Thyroid gland (tissue), 4 donors: ENCODE measurements around the gene ANTXR2. TPM values are rescaled to one million over a fixed set of nuclear protein-coding genes. Genes with fewer than 3 reads are reported as not detected.
A peak's percentile ranks its signal among the peaks of the same experiment; 100 is the strongest.

Experiments used
- DNase-seq, 2 donors: peaks; one replicate each; pipeline ENCODE4 v3.0.0-alpha.2; 2019
- H3K27ac ChIP-seq, 3 donors: fragments of 200-600 bp; sonication (generic); 1 replicate in 2 of 3; 2 replicates in 1 of 3; pipeline ENCODE4 v1.5.1; 2016 to 2019; ENCODE audit warnings: mild to moderate bottlenecking in 1 of 3, moderate library complexity in 1 of 3
- H3K27me3 ChIP-seq: fragments of 200-600 bp; sonication (generic); one replicate; pipeline ENCODE4 v1.5.1; 2019
- H3K36me3 ChIP-seq, 2 donors: fragments of 200-600 bp; sonication (generic); one replicate each; pipeline ENCODE4 v1.5.1; 2016 to 2019
- H3K4me1 ChIP-seq, 2 donors: fragments of 200-600 bp; sonication (generic); one replicate each; pipeline ENCODE4 v1.5.1; 2017 to 2019
- H3K4me3 ChIP-seq, 3 donors: fragments of 200-600 bp; sonication (generic); replicated peaks in 1 of 3; 1 replicate in 2 of 3; 2 replicates in 1 of 3; pipeline ENCODE4 v1.5.1; 2016; ENCODE audit warnings: mild to moderate bottlenecking in 1 of 3
- H3K9me3 ChIP-seq: fragments of 200-600 bp; sonication (generic); one replicate; pipeline ENCODE4 v1.5.1; 2017
- POLR2A ChIP-seq, 2 donors: fragments of 450-650 bp; IDR thresholded peaks; one replicate each; pipeline ENCODE4 v1.6.1; 2017; ENCODE audit warnings: antibody characterized with exemption in 2 of 2, mild to moderate bottlenecking in 2 of 2, moderate library complexity in 1 of 2
- WGBS, 2 donors: methylation state at CpG; one replicate each; pipeline ENCODE4 v1.1.5; 2017; 5-methylcytosine and 5-hydroxymethylcytosine counted together
- intact Hi-C: fragments of 100-400 bp; cut with DNase I; formaldehyde crosslinking; loops from one replicate; pipeline ENCODE4 v1.15.1; 2023
- total RNA-seq, 4 donors: library from RNA; depleted of rRNA; stranded (reverse); fragments of >200 nt; gene quantifications; one replicate each; pipeline ENCODE4 v1.2.3, GENCODE V29; 2016
- TF ChIP-seq, protein P1 (sequence below), 6 experiments: fragments of 200-600 bp in 3 of 6; fragments of 450-650 bp in 3 of 6; sonication (generic) in 3 of 6; IDR thresholded peaks; one replicate each; pipeline ENCODE4 v1.5.1; 2016 to 2019; ENCODE audit warnings: antibody characterized with exemption in 6 of 6, mild to moderate bottlenecking in 2 of 6, inconsistent platforms in 1 of 6, moderate library complexity in 1 of 6

ANTXR2 gene
- total RNA-seq, 4 donors from 2014 or later: 21.2 to 46.1 (median 24.3) TPM

DNA sequence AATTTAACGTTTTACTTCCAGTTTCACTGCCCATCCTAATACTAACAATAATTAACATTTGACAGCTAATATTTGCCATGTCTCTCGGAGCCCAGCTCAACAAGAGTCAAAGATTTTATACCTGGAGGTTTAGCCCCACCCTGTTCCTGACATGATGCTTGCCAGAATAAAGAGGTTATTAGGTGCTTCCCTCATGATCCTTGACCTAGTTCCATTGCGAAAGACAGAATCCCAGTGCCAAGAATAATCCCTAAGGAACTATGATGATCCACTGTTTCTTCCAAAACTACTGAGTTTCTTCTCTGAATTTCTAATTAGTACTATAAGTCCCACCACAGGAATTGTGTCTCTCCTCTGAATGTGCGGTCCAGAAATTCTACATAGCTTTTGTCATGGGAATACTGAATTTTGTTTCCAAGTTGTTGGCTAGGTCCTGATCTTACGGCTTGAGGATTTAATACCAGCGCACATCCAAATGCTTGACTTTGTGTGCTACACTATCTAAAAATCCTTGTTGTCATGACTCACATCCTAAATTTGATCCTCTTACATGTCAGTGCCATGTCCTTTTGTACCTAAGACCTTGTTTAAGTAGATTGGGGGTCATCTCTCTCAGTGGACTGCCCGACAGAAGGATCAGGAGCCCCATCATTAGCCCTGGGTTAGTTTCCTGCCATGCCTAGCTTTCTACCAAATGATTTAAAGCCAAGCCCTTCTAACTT, 23.1 kb downstream of the ANTXR2 start:
- WGBS, 2 donors: 75 to 82% methylated on average over 7 of the region's 7 CpGs
- no peaks in the 10 kb centered on the region for H3K36me3 ChIP-seq
- H3K9me3 ChIP-seq: no peaks in the 10 kb centered on the region
- DNase-seq: no peak
- peaks cover 0 to 7% of the 10 kb centered on the region in 2 donors for H3K4me1 ChIP-seq
- no peak overlapping the region for H3K27ac ChIP-seq
- H3K4me3 ChIP-seq: no peak overlapping the region
- intact Hi-C loops: no loop called here
- H3K27me3 ChIP-seq: no peaks in the 10 kb centered on the region
- TF ChIP-seq, protein P1, sequence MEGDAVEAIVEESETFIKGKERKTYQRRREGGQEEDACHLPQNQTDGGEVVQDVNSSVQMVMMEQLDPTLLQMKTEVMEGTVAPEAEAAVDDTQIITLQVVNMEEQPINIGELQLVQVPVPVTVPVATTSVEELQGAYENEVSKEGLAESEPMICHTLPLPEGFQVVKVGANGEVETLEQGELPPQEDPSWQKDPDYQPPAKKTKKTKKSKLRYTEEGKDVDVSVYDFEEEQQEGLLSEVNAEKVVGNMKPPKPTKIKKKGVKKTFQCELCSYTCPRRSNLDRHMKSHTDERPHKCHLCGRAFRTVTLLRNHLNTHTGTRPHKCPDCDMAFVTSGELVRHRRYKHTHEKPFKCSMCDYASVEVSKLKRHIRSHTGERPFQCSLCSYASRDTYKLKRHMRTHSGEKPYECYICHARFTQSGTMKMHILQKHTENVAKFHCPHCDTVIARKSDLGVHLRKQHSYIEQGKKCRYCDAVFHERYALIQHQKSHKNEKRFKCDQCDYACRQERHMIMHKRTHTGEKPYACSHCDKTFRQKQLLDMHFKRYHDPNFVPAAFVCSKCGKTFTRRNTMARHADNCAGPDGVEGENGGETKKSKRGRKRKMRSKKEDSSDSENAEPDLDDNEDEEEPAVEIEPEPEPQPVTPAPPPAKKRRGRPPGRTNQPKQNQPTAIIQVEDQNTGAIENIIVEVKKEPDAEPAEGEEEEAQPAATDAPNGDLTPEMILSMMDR (IDR thresholded peaks at IDR 0.05): no peak
- no peak for TF ChIP-seq POLR2A (IDR thresholded peaks at IDR 0.05)

DNA sequence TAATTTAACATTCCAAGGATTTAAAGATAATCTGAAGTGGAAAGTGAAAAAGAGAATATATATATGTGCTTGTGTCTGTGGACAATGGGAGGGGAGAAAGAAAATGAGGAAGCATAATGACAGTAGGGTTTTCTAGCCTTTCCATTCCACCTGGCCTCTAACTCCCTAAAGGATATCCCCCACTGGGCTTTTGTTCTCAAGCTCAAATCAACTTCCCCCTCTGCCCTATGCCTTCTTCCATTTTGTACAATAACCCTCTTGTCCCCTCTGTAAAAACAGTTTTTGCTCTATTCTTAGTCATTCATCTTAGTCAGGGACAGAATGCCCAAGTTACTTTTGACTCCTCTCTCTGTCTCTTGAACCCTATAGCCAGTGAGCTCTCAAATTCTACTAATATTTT, 23.6 kb downstream of the ANTXR2 start:
- H3K4me3 ChIP-seq: no peak overlapping the region
- peaks cover 0 to 7% of the 10 kb centered on the region in 2 donors for H3K4me1 ChIP-seq
- H3K9me3 ChIP-seq: no peaks in the 10 kb centered on the region
- H3K27me3 ChIP-seq: no peaks in the 10 kb centered on the region
- no peaks in the 10 kb centered on the region for H3K36me3 ChIP-seq
- no peak overlapping the region for H3K27ac ChIP-seq
- DNase-seq: no peak
- intact Hi-C loops: no loop called here
- no peak for TF ChIP-seq POLR2A (IDR thresholded peaks at IDR 0.05)
- TF ChIP-seq, protein P1 (IDR thresholded peaks at IDR 0.05): no peak

DNA sequence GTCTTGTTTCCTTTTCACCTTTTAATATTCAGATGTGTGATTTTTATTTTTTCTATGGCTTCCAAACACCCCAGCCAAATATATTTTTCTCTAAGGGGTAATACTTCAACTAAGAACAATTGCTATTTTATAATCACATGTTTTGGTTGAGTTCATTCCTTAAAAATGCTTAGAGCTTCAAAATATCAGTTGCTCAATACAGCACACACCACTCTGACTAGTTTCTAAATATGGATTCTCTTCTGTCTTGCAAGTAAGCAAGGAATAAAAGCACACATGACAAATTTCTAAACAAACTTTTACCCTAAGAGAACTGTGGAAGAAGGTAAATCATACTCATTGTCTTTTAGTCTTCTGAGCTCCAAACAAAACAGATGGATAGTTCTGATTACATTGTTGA, 27.2 kb downstream of the ANTXR2 start:
- Histone ChIP-seq H3K4me3 (no peak overlapping the region), H3K27me3 (no peaks in the 10 kb centered on the region), H3K4me1 (peaks cover 0 to 7% of the 10 kb centered on the region in 2 donors), H3K9me3 (no peaks in the 10 kb centered on the region), H3K27ac (peak overlapping the region in 1 of 3 donors; percentile 11), H3K36me3 (no peaks in the 10 kb centered on the region)
- intact Hi-C loops: no loop called here
- DNase-seq: no peak
- TF ChIP-seq, protein P1 (IDR thresholded peaks at IDR 0.05): no peak
- TF ChIP-seq POLR2A (IDR thresholded peaks at IDR 0.05): no peak

GRCh38 chr4:80043541-80043940, 29.5 kb downstream of the ANTXR2 start:
- TF ChIP-seq, protein P1 (IDR thresholded peaks at IDR 0.05): no peak
- TF ChIP-seq POLR2A (IDR thresholded peaks at IDR 0.05): no peak

GRCh38 chr4:80042821-80043220, 30.2 kb downstream of the ANTXR2 start:
- H3K4me1 ChIP-seq: peaks cover 0 to 7% of the 10 kb centered on the region in 2 donors
- no peaks in the 10 kb centered on the region for H3K9me3 ChIP-seq
- intact Hi-C loops: no loop called here
- H3K4me3 ChIP-seq: no peak overlapping the region
- 96 to 98% methylated on average over 2 of the region's 2 CpGs for WGBS, 2 donors
- no peaks in the 10 kb centered on the region for H3K27me3 ChIP-seq
- no peak for TF ChIP-seq POLR2A (IDR thresholded peaks at IDR 0.05)
- TF ChIP-seq, protein P1 (IDR thresholded peaks at IDR 0.05): no peak
- no peak for DNase-seq
- H3K36me3 ChIP-seq: no peaks in the 10 kb centered on the region
- H3K27ac ChIP-seq: no peak overlapping the region

More at GRCh38 chr4:80043541-80043940, 29.5 kb downstream of the ANTXR2 start:
- no peak for DNase-seq
- intact Hi-C loops: no loop called here
- 77 to 79% methylated on average over 3 of the region's 3 CpGs for WGBS, 2 donors
- H3K27me3 ChIP-seq: no peaks in the 10 kb centered on the region
- no peak overlapping the region for H3K4me3 ChIP-seq
- H3K4me1 ChIP-seq: peaks cover 0 to 7% of the 10 kb centered on the region in 2 donors
- no peaks in the 10 kb centered on the region for H3K36me3 ChIP-seq
- H3K27ac ChIP-seq: no peak overlapping the region
- no peaks in the 10 kb centered on the region for H3K9me3 ChIP-seq
